Measurements from ENCODE around the gene NGDN. TPM values are rescaled to one million over a fixed set of nuclear protein-coding genes. Genes with fewer than 3 reads are reported as not detected.

The NGDN gene
- polyA plus RNA-seq, 3 donors, result 60.0 to 72.5 (median 68.9) TPM

- DNase-seq, result no peak
Measured at GRCh38 chr14:23457587-23458445, 11.7 kb upstream of the NGDN start.

- DNase-seq, result no peak
Measured at GRCh38 chr14:23460960-23461359, 8.5 kb upstream of the NGDN start.

- no peak for DNase-seq
Measured at GRCh38 chr14:23464700-23465099, 4.8 kb upstream of the NGDN start.

- no peak for DNase-seq
Measured at GRCh38 chr14:23465261-23465660, 4.2 kb upstream of the NGDN start.

- DNase-seq, result no peak
Measured at GRCh38 chr14:23468704-23469126, 788 bp upstream of the NGDN start.

GRCh38 chr14:23469906-23470403 lies 452 bp downstream of the NGDN start:
- DNase-seq, result no peak

- DNase-seq, result no peak
Measured at GRCh38 chr14:23470947-23471346, 1.4 kb downstream of the NGDN start.

- DNase-seq, result peak; percentile 45
Measured at GRCh38 chr14:23478109-23478759, 8.7 kb downstream of the NGDN start.

- no peak for DNase-seq
Measured at GRCh38 chr14:23481362-23481970, 12.0 kb downstream of the NGDN start.

GRCh38 chr14:23481979-23482822 lies 12.7 kb downstream of the NGDN start:
- DNase-seq, result no peak

GRCh38 chr14:23482823-23483148 lies 13.3 kb downstream of the NGDN start:
- DNase-seq, result no peak

GRCh38 chr14:23483236-23483854 lies 13.8 kb downstream of the NGDN start:
- DNase-seq, result no peak

GRCh38 chr14:23485326-23485725 lies 15.8 kb downstream of the NGDN start:
- DNase-seq, result no peak

- DNase-seq, result no peak
Measured at GRCh38 chr14:23486036-23486435, 16.5 kb downstream of the NGDN start.

GRCh38 chr14:23487216-23487615 lies 17.7 kb downstream of the NGDN start:
- no peak for DNase-seq

GRCh38 chr14:23492618-23493272 lies 23.2 kb downstream of the NGDN start:
- DNase-seq, result no peak

GRCh38 chr14:23494223-23494622 lies 24.7 kb downstream of the NGDN start:
- no peak for DNase-seq

- DNase-seq, result no peak
Measured at GRCh38 chr14:23512156-23512555, 42.7 kb downstream of the NGDN start.

GRCh38 chr14:23513005-23513817 lies 43.7 kb downstream of the NGDN start:
- no peak for DNase-seq

Data from renal pelvis (tissue), 4 donors.